ENCODE results near the gene ENOX2.

DNA sequence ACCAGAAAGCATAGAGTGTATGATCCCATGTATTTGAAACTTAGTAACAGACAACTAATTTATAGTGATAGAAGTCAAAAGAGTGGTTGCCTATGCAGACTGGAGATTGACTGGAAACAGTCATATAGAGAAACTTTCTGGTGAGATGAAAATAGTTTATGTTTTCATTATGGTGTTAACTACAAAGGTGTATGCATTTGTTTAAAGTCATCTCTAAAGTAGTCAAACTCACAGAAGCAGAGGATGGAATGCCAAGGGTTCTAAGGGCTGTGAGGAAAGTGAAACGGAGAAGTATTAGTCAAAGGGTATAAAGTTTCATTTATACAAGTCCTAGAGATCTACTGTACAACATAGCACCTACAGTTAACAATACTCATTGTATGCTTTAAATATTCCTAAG, 45.8 kb downstream of the ENOX2 start:
- TF ChIP-seq, protein P1, sequence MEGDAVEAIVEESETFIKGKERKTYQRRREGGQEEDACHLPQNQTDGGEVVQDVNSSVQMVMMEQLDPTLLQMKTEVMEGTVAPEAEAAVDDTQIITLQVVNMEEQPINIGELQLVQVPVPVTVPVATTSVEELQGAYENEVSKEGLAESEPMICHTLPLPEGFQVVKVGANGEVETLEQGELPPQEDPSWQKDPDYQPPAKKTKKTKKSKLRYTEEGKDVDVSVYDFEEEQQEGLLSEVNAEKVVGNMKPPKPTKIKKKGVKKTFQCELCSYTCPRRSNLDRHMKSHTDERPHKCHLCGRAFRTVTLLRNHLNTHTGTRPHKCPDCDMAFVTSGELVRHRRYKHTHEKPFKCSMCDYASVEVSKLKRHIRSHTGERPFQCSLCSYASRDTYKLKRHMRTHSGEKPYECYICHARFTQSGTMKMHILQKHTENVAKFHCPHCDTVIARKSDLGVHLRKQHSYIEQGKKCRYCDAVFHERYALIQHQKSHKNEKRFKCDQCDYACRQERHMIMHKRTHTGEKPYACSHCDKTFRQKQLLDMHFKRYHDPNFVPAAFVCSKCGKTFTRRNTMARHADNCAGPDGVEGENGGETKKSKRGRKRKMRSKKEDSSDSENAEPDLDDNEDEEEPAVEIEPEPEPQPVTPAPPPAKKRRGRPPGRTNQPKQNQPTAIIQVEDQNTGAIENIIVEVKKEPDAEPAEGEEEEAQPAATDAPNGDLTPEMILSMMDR (IDR thresholded peaks at IDR 0.05) = no peak
- no peak for TF ChIP-seq POLR2AphosphoS5 (IDR thresholded peaks at IDR 0.05)

All from gastroesophageal sphincter (tissue), 3 donors.